HG03457 (cell line): ENCODE data around the gene NIPAL1.
"Not testable (repeated sequence)": the region's sequence is repeated elsewhere in the genome, so short reads cannot be mapped to it uniquely, and the experiment has no call there.

Source experiments
- ATAC-seq: cut with Tn5 transposase; IDR thresholded peaks from one replicate; pipeline ENCODE4 v1.9.1; 2021; ENCODE audit warnings: moderate number of reproducible peaks; ENCODE audit not compliant: unreplicated experiment

NIPAL1 gene

DNA sequence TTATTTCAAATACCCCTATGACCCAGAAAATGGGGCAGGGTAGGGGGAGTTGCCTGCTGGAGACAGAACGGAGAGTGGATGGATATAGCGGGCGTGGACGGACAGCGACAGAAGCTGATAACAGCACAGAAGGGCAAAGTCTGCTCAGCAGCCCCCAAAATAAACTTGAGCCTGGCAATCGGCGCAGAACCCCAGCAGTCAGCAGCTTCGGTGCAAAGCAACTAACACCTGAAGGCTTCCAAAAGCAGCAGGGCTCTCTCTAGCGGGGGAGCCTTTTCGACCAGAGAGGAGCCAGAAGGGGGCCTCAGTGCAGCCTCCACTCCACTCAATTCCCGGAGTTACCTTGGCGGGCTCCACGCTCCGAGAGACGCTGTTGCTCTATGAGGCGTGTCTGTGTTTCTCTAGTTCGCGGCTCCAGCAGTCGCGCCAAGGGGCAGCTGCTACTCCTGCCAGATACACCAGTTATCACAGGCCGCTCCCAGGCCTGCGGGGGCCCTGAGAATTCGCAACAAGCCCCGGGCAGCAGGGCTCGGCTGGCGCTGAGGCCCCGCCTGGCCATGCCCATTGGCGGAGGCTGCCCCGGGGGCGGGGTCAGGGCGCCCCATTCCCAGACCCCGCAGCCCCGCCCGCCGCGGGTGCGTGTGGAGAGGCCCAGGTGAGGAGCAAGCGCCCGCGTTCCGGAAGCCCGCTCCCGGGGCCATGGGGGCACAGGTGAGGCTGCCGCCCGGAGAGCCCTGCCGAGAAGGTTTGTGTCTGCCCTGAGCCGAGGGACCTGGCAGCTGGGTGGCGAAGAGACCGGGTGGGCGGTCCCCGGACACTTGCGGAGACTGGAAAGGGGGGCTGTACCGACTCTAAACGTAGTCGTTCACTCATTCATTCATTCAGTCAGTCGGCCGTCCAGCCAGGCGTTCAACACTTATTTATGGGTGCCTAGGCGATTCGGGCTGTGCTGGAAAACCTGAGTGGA, at the start of gene NIPAL1, which contains the start of gene CNGA1:
TSS of gene NIPAL1 (plus strand) at position 632 of the 967 bp plus-strand sequence. CDS start at position 700, 68 bp downstream.
TSS of gene CNGA1 (minus strand) at position 541 of the 967 bp plus-strand sequence. CDS start 63,992 bp downstream, outside the sequence.
- ATAC-seq, result peak; percentile 75

DNA sequence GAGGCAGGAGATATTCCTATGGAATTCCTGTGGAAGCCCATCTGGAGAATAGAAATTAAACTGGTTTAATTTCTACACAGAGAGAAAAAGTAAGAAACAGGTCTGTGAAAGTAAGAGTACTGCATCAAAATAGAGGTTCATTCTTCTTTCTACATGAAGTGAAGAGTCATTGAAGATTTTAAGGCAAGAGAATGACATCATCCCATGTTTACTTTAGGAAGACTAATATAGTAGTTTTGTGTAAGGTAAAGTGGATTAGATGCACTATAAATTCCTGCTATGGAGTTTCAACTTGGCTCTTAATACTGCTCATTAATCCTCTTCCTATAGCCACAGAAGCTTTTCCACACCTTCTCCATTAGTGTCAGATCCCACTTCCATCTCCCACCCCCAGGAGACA, 47.7 kb upstream of the NIPAL1 start:
- no peak for ATAC-seq

DNA sequence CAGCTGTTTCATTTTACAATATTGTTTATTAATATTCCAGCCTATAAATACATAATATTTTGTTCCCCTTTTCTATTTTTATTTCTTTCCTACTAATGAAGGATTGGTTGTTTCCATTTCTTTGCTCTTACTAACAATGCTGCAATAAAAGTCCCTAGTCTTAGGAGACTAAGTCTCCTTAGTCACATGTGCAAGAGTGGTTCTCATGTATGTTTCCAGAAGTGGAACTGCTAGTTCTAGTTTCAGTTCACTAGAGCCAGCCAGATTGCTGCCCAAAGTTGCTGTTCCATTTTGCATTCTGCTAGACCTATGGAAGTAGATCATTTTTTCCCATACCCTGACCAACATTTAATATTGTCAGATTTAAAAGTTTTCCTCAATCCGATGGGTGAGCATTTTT, 44.4 kb upstream of the NIPAL1 start:
- peak; percentile 63 for ATAC-seq

DNA sequence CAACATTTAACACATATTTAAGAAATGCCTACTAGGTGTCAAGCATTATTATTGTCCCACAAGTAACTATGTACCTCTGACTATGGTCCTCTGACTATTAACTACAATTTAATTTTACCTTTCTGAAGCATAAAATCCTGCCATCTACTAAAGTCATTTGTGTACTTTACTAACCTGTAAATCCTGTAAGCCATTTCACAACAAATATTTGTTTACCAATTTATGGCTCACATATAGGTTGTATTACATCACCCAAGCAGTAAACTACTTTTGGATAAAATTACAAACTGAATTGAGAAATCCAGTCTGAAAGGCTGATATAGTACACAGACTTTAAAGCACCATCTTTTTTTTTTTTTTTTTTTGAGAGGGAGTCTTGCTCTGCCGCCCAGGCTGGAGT, 43.9 kb upstream of the NIPAL1 start:
- ATAC-seq, result no peak

DNA sequence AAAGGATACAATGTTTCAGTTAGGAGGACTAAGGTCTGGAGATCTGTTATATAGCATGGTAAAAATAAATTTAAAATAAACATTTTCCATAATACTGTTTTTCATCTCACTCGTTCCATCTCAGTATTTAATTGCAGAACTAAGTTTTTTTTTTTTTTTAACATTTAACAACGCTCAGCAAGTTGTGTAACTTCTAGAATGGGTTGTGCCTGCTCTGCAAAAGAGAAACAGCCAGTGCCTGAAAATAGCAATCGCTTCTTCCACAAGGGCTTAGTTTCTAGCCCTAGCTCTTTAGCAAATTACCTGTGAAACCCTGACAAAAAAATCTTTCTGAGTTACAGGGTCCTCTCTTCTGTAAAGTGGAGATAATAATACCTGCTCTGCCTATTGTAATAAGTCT, 42.0 kb upstream of the NIPAL1 start:
- no peak for ATAC-seq

DNA sequence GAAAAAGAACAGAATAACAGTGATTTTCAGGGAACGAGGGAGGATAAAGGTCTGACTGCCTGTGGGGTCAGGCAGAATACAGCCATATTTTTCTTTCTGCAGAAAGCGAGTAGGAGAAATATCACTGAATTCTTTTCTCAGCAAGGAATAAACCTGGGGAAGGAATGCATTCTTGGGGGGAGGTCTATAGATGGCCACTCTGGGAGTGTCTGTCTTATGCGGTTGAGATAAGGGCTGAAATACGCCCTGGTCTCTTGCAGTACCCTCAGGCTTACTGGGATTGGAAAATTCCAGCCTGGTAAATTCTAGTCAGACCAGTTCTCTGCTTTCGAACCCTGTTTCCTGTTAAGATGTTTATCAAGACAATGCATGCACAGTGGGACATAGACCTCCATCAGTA, 26.4 kb upstream of the NIPAL1 start:
- ATAC-seq, result no peak

DNA sequence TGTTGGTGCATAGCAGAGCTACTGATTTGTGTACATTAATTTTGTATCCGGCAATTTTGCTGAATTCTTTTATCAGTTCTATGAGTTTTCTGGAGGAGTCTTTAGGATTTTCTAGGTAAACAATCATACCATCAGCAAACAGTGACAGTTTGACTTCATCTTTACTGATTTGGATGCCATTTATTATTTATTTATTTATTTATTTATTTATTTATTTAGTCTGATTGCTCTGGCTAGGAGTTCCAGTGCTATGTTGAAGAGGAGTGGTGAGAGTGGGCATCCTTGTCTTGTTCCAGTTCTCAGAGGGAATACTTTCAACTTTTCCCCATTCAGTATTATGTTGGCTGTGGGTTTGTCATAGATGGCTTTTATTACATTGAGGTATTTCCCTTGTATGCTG, 24.1 kb upstream of the NIPAL1 start:
- not testable (repeated sequence) for ATAC-seq

DNA sequence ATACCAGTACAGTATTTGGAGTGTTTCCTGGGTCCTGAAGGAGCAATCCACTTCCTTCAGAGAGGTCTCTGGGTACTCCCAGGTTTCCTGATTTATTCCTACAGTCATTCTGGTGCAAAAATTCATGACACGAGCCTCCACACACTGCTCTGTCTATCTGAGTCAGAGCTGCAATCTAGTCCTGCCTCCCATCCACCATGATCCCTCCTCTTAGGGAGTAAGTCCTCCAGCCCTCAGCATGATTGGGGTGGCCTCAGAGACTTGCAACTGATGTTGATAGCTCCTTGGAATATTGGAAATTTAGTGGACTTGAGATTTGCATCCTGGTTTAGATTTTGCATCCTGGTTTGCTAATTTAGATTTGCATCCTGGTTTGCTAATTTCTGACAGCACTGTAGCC, 20.6 kb upstream of the NIPAL1 start:
- ATAC-seq, result no peak

DNA sequence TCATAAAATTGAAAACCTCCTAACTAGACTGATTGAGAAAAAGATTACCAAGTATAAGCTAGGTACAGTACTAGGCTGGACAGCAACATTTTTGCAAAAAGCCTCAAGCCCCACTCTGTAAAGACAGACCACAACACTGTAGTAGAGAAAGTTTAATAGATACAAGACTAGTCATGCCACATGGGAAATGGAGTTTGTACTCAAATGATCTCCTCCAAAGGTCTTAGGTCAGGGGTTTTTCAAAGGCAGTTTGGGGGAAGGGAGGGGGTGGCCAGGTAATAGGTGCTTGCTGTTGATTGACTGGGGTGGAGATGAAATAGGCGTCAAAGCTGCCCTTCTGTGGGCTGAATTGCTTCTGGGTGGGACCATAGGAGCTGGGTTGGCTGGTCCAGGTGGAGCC, 14.3 kb upstream of the NIPAL1 start:
- no peak for ATAC-seq

DNA sequence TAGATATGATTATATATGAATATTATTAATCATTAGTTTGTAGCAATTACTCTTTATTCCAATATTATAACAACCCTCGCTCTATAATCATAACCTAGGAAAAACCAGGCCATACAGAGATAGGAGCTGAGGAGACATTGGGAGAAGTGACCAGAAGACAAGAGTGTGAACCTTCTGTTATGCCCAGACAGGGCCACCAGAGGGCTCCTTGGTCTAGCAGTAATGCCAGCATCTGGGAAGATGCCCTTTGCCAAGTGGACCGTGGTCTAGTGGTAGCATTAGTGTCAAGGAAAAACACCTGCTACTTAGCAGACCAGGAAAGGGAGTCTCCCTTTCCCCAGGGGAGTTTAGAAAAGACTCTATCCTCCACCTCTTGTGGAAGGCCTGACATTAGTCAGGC, 13.0 kb upstream of the NIPAL1 start:
- ATAC-seq, result not testable (repeated sequence)

DNA sequence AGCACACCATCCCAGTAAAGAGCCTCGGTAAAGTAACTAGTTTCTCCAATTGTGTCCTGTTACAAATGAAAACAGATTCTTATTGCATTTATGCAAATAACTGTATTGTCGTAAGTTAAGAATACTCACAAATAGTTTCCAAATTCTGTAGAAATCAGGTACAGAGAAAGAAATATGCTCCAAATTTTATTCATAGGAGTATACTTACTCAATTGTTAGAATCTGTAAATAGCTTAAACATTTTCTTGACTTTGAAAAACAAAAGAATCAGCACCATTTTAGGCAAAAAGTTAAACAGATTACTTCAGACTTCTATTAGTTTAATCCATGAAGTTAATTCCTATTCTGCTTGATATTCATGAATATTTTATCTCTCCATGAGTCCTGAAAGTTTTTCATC, 10.8 kb upstream of the NIPAL1 start:
- ATAC-seq, result no peak

DNA sequence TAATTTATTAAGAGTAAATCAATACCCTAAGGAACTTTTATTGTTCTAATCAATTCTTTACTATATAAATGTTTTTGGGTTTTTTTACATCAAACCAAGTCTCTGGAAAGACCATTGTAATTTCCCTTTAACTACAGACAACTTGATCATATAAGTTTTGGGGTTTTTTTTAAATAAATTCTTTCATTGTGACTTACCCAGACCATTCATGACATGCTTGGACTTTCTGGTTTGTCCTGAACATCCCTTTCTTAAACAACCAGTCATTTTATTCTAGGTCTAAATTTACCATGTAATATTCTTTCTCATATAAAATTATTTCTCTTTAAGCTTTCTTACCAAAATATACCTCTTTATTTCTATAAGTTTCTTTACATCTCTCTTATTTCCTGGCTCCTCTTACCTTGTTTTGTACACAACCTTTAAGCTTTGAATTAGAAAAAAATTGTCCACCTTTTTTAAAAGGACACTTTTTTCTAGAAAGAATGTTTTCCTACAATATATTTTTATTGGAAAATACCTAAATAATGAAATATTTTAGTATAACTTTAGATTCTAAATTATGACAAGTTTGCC, 8.5 kb upstream of the NIPAL1 start:
- no peak for ATAC-seq

DNA sequence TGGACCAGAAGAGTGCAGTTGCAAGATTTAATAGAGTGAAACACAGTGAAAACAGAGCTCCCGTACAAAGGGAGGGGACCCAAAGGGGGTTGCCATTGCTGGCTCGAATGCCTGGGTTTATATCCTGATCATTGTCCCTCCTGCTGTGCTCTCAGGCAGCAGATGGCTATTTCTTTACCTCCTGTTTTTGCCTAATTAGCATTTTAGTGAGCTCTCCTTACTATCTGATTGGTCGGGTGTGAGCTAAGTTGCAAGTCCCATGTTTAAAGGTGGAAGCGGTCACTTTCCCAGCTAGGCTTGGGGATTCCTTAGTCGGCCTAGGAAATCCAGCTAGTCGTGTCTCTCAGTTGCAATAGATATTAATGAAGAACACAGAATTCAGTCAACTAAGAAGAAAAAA, 5.7 kb upstream of the NIPAL1 start:
- ATAC-seq, result not testable (repeated sequence)

DNA sequence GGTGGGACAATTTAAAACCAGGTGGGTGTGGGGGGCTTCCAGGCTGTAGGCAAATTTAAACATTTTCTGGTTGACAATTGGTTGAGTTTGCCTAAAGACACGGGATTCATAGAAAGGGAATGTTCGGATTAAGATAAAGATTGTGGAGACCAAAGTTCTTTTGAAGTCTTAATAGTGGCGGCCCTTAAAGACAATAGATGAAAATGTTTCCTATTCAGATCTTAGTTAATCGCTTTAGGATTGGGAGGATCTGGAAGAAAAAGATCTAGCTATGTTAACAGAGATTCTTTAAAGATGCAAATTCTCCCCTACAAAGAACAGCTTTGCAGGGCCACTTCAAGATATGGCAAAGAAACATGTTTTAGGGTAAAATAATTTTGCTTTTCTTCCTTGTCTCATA, 4.8 kb upstream of the NIPAL1 start:
- ATAC-seq, result no peak

DNA sequence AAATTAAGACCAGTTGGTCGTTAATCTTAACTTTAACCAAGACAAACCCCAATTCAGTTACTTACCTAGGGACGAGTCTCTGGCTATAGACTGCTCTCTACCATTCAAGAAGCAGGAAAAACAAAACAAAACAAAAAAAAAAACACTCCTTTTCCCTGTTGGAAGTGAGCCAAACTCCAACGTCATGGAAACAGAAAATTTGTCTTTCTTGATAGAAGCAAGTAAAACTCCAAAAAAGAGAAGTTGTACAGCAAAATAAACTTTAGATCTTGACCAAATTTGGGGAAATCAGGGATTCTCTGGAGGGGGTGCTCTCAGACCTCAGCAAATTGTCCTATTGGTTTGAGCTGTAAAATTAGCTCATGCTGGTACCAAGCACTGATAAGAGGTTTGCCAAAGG, 3.7 kb upstream of the NIPAL1 start:
- ATAC-seq, result no peak

DNA sequence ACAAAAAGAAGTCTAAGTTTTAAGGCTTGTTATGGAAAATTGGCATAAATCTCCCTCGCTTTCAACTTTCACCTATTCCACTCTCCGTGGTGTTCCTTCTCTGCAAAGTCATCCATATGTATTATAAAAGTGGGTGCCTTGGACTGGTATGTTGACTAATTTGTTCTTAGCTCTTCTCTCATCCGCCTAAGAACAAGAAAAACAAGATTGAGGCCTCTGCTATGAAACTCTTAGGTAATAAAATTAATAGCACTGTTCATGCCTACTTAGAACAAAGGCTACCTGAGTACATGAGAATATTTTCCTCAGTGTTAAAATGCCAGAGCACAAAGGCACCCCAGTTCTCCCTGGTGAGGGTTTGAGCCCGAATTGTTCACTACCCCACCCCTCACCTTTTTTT, 1.4 kb upstream of the NIPAL1 start:
- ATAC-seq, result no peak

DNA sequence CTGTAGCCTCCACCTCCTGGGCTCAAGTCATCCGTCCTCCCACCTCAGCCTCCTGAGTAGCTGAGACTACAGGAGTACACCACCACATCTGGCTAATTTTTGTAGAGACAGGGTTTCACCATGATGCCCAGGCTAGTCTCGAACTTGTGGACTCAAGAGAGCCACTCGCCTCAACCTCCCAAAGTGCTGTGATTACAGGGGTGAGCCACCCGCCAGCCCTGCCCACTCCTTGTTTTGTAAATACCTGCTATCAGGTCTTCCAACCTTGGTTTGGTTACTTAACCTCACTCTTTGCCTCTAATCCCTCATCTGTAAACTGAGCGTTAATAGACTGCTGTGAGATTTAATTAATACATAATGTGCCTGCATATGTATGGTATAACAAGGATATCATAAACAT, 894 bp upstream of the NIPAL1 start:
- ATAC-seq, result no peak

DNA sequence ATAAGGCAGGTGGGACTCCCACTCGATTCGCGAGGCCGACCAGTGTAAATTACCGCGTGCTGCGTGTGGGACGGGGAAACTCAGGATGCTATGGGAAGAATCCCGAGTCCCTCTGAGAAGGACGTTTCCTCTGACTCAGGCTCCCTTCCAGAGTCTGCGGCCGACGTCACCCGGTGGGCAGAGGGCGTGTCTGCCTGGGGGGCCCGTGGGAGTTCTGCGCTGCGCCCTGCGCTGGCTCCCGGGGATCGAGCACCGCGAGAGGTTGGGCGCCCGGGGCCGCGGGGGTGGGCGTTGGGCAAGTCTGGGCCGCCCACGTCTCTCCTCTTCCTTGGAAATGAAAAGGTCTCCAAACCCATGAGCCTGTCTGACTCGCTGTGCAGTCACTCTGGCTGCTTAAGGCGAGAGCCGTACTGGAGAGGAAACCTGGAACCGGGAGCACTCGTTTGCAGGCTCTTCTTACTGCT, 568 bp downstream of the NIPAL1 start:
- no peak for ATAC-seq

DNA sequence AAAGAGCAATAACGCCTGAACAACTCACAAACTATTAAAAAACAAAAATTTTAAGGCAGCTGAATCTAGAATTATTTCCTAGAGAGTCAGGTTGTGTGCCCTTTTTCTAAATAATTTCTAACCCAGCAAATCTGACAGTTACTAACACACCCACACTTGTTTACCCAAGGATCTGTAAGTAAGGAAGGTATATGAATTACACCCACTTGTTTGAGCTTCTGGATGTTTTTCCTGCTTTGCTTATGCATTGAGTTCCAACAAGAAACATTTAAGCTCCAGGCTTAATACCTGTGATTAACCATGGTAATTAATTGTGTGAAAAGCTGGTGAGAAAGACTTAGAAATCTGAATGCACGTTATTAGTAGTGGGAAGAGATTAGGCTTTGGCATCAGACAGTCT, 1.5 kb downstream of the NIPAL1 start:
- no peak for ATAC-seq

DNA sequence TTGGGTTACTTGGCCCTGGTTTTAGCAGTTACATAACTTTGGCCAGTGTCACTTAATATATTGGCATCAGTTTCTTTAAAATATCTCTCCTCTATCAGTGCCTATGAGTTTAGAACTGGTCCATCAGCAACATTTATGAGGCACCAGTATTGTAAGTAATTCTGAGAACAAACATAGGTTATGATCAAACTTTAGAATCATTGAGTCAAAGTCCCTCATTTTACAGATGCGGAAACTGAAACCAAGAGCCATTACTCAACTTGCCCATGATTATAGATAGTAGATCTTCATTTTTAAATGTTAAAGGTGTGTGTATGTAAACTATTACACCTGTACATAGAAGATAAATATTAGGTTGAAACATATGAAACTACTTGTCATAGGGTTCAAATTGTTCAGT, 4.5 kb downstream of the NIPAL1 start:
- no peak for ATAC-seq

DNA sequence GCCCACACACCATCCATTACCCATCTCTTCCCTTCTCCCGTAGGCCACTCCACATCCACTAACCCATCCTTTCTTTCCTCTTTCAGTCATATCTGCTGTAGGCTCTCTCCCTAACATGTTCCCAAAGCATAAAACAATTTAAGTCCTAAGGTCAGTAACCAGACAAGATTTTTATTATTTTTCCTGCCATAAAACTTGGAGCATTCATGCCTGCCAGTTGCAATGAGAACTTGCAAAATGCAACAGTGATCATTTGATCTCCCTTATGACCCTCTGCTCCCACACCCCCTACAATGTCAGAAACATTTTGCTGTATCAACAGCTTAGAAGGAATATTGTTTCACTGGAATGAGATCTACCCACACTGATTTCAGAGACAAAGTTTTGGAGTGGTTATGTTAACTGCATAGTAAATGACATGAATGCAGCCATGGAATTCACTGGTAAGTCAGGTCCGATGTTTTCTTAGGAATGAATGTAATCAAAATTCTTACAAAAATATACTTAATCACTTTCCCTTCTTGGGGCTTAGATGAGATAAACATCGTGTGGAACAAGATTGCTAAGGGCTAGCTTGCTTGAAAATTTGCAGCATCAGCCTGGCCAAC, 5.7 kb downstream of the NIPAL1 start:
- no peak for ATAC-seq

DNA sequence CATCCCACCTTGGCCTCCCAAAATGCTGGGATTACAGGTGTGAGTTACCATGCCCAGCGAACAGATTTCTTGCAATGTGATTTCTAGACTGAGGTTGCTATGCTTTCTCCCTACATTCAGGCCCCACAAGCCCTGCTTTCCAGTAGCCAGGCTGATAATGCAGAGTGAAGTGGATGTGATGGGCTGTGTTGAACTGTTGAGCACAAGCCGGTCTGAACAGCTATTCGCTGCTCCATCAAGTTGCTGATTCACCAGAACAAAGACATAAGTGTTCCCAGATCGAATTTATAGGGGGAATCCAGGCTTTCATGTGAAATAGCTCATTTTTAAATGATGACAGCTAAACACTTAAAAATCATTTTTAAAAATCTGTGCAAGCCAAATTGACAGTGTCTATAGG, 8.0 kb downstream of the NIPAL1 start:
- no peak for ATAC-seq
